GM19438 (cell line): ENCODE measurements around the gene DNAH5.
"Not testable (repeated sequence)": the region's sequence is repeated elsewhere in the genome, so short reads cannot be mapped to it uniquely, and the experiment has no call there.

Experiments
- ATAC-seq: cut with Tn5 transposase; IDR thresholded peaks from one replicate; pipeline ENCODE4 v1.9.1; 2021; ENCODE audit warnings: low read depth; ENCODE audit not compliant: unreplicated experiment

Gene DNAH5, protein sequence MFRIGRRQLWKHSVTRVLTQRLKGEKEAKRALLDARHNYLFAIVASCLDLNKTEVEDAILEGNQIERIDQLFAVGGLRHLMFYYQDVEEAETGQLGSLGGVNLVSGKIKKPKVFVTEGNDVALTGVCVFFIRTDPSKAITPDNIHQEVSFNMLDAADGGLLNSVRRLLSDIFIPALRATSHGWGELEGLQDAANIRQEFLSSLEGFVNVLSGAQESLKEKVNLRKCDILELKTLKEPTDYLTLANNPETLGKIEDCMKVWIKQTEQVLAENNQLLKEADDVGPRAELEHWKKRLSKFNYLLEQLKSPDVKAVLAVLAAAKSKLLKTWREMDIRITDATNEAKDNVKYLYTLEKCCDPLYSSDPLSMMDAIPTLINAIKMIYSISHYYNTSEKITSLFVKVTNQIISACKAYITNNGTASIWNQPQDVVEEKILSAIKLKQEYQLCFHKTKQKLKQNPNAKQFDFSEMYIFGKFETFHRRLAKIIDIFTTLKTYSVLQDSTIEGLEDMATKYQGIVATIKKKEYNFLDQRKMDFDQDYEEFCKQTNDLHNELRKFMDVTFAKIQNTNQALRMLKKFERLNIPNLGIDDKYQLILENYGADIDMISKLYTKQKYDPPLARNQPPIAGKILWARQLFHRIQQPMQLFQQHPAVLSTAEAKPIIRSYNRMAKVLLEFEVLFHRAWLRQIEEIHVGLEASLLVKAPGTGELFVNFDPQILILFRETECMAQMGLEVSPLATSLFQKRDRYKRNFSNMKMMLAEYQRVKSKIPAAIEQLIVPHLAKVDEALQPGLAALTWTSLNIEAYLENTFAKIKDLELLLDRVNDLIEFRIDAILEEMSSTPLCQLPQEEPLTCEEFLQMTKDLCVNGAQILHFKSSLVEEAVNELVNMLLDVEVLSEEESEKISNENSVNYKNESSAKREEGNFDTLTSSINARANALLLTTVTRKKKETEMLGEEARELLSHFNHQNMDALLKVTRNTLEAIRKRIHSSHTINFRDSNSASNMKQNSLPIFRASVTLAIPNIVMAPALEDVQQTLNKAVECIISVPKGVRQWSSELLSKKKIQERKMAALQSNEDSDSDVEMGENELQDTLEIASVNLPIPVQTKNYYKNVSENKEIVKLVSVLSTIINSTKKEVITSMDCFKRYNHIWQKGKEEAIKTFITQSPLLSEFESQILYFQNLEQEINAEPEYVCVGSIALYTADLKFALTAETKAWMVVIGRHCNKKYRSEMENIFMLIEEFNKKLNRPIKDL (N-terminal part only)

DNA sequence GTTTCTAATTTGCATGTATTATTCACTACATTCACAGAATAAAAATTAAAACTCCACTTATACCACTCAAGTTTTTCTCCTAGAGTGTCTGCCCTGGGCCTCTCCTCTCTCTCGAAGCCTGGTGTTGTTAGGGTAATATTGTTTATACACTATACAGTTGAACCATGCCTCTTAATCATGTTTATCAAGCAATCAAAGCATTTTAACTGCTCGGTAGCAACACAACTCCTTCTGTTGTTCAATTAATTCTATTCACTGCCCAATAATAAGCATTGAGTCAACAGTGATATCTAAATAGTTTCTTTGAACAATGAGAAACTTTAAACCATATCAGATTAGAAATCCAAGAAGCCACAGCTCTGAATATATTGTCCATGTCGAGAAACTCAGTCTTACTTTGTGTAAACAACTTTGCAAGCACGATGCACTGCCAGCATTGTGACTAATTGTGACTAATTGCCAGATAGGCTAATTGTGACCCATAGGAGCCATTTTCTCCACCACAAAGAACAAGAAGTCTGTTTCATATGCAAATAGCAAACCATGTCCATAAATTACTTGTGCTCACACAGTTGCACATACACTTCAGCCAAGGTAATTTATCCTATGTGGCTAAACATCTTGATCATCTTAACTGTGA, at the start of gene DNAH5:
TSS of gene DNAH5 (minus strand) at position 129 of the 640 bp plus-strand sequence. CDS start 250 bp downstream, outside the sequence.
- no peak for ATAC-seq

DNA sequence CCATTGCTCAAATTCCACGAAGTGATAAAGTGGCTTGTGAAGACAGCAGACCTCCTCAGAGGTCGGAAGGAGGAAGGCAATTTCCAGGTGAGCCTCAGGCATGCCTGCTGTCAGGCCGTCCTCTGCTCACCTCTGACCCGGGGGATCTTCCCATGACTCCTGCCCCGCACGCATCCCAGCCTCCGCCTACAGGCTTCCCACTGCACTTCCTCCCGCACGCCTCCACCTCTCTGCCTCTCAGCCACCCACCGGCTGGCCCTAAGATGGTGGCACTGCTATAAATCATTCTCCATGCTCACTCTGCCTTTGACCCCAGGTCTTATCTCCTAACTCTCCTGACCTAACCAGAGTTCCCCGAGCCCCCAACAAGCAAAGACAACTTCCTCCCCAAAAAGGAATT, 49.4 kb upstream of the DNAH5 start:
- ATAC-seq: no peak

DNA sequence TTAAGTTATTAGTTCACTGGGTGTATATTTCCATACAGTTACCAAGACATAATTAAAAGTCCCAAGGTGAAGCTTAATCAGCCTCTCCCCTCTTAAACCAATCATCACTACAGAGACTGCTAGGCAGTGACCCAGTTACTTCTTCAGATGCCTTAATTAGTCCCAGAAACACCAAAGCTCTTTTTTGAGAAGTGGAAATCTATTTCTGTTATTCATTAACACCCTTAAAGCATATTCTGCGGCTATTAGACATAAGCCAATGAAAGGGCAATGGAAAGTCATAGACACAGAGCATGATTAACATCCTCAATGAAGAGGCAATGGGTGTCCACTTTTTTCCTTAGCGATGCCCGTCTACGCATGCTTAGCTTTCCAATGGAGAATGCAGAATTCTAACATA, 48.3 kb upstream of the DNAH5 start:
- ATAC-seq: no peak

DNA sequence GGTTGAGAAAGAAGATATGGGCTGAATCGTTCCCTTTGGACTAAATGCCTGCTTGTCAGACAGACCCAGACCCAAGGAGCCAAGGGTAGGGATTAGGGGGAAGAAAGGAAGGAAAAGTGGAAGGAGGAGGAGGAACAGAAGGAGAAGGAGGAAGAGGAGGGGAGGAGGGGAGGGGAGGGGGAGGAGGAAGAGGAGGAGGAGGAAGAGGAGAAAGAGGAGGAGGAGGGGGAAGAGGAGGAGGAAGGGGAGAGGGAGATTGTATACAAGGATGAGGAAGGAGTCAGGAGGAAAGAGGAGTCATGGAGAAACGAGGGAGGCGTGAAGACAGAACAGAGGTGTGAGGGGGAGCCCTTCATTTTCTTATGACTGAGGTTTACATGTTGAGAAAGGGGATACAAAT, 46.9 kb upstream of the DNAH5 start:
- no peak for ATAC-seq

DNA sequence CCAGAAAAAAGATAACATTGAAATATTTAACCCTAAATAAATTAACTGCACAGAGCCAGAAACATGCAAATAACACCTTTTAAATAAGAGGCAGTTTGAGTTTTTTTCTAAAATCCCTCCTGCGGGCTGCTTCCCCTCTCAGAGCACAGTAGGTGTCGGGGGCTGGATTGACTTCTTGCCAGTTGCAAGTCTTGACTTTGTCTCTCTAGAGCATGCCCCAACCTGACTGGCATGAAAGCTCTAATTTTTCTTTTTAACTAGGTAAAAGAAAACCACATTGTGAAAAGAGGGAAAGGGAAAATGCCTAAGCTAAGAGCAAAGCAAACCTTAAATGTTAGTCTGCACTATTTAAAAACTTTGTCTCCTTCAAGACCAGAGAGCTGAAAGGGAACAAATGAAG, 46.4 kb upstream of the DNAH5 start:
- ATAC-seq: no peak

DNA sequence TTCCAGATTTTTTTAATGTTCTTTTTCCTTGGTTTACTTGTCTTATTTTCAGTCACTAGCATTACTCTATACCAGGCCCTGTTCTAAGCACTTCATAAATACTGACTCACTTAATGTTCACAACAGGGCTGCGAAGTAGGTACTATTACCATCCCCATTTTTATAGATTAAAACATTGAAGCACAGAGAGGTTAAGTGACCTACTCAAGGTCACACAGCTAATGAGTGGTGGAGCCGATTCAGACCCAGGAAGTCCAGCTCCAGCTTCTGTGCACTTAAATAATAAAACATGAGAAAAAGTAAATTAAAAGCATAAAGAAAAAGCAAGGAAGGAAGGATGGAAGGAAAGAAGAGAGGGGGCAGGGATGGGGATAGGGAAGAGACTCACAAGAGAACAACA, 45.3 kb upstream of the DNAH5 start:
- ATAC-seq: no peak

DNA sequence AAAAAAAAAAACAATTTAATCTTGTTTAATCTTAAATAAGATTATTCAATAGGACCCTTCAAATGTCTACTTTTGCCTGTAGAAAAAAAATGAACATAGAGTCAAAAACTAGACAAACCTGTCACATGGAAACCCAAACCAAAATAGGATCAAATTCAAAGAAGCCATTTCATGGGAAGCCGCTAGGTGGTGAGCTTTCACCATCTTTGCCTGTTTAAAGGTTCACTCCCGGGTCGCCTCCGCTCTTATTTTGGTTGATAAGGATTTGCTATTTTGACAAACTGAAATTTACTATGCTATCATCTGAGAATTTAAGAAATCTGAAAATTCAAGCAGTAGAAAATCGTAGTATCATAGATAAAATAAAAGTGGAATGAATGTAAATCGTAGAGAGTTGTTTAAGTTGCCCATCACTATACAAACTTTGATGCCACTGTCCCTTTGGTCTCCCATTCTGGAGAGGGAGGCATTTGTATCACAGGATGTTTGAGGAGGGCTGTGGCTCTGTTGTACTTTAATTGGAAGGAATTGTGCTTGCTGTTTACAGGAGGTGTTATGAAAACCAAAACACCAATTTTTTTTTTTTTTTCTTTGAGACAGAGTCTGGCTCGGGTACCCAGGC, 43.5 kb upstream of the DNAH5 start:
- peak; percentile 67 for ATAC-seq

DNA sequence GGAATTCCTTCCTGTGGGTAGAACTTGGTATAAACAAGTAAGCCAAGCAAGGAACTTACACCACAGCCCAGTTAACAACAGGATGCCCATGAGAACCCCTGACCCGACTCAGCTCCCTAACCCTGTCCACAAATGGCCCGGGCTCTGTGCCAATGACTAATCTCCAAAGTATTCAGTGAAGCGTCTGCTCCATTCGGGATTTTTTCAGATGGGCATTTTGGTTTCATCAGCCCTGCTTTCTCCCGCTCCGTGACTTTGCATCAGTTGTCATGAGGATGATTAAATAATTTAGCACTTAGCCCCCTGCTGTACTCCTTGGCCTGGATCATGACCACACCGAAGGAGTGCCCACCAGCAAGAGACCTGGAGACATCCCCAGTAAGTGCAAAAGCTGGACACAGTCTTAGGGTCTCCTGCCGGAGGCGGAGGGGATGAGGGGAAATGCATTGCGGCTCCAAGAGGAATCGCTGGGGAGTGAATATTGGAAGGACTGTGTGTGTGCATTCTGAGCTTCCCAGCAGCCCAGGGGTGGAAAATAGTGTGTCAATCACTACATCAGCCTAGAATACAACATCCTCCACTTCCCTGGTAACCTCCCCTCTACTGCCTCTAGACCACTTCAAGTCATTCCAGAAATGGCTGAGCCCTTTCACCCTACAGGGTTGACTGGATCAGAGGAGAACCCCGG, 41.4 kb upstream of the DNAH5 start:
- no peak for ATAC-seq

DNA sequence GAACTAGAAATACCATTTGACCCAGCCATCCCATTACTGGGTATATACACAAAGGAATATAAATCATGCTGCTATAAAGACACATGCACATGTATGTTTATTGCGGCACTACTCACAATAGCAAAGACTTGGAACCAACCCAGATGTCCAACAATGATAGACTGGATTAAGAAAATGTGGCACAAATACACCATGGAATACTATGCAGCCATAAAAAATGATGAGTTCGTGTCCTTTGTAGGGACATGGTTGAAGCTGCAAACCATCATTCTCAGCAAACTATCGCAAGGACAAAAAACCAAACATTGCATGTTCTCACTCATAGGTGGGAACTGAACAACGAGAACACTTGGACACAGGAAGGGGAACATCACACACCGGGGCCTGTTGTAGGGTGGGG, 40.4 kb upstream of the DNAH5 start:
- ATAC-seq: not testable (repeated sequence)

DNA sequence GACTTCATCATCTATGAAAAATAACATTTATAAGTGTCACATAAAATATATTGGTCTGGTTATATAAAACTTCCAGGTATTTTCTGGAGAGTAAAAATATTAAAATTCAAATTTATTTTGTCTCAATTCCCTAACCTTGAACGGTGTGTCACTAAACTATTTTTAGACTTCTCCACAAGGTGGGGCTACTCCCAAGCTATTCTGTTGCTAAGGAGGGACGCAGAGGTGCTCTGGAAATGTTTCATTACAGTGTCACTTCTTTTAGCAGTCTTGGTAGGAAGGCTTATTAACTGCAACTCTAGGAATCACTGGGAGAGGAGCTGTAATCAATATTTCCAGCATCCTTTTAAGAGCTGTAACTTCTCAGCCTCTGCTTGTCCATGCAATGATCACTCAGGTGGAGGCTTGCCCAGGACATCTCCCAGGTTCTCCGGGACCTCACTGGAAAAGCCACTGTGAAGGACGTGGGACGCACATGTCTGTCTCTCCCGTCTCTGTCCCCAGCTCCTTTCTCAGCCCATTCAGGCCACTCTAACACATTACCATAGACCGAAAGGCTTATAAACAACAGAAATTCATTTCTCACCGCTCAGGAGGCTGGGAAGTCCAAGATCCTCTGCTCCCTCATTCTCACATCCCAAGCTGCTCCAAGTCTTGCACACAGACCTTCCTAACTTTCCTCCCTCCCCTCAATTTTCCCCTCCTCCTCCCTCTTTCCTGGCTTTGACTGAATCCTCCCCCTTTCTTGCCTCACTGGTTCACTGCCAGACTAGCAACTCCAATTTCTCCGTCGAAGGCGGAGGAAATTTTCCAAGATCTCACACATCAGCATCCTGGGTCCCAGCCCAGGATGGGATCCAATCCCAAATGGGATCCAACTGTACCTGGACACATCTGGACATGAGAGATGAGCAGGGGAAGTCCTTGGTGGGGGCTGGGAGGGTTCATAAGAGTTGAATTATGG, 32.7 kb upstream of the DNAH5 start:
- ATAC-seq: no peak

DNA sequence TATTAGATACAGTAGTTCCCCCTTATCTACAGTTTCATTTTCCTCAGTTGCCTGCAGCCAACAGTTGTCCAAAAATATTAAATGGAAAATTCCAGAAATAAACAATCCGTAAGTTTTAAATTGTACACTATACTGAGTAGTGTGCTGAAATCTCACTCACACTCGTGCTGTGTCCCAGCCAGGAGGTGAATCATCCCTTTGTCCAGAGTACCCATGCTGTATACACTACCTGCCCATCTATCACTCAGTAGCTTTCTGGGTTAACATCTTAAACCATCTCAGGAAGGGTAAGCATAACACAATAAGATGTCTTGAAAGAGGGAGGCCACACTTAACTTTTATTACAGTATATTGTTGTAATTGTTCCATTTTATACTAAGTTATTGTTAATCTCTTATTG, 31.7 kb upstream of the DNAH5 start:
- no peak for ATAC-seq

DNA sequence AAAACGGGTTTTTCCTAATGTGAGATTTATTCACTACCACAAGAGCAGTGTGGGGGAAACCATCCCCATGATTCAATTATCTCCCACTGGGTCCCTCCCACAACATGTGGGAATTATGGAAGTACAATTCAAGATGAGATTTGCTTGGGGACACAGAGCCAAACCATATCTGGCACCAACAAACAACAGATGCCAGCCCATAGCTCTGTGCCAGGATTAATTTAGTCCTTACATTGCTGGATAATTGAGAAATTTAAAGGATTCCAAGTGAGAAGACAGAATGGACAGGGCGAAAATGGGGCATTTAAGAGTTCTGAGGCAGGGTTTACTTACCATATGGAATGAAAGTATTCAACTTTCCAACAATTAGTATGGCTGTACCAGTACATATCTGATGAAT, 30.8 kb upstream of the DNAH5 start:
- ATAC-seq: no peak

DNA sequence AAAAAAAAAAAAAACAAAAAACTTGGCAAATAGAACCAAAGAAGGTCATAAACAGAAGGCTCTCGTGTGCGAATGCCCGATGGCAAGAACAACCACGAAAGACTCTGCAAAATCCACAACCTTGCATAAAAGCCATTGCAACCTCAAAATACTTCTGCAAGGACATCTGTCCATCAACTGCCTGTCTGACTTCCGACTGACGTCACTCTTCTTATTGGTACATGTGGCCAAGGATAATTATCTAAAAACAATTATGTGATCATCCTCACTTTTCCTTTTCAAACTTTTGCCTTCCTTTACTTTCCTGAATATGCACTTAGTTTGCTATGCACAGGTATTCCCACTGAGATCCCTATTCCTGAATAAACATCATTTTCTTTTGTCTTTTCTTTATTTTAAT, 29.2 kb upstream of the DNAH5 start:
- ATAC-seq: no peak

DNA sequence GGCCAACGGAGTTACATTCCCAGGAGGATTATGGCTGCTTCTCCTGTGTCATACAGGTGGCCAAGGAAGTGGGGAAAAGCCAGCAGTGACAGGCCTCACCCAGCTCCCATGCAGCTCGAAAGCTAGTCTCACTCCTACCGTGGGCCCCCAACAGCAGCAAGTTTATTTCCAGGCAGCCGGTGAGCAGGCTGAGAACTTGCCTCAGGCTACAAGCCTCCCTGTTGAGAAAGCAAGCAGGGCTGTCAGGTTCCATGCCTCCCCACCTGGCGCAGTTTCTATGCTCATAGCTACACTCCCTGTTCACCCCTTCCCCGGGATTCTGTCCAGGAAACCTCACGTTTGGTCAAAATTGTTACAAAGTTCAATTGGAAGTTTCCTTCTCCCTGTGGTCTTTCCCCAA, 27.5 kb upstream of the DNAH5 start:
- ATAC-seq: no peak

DNA sequence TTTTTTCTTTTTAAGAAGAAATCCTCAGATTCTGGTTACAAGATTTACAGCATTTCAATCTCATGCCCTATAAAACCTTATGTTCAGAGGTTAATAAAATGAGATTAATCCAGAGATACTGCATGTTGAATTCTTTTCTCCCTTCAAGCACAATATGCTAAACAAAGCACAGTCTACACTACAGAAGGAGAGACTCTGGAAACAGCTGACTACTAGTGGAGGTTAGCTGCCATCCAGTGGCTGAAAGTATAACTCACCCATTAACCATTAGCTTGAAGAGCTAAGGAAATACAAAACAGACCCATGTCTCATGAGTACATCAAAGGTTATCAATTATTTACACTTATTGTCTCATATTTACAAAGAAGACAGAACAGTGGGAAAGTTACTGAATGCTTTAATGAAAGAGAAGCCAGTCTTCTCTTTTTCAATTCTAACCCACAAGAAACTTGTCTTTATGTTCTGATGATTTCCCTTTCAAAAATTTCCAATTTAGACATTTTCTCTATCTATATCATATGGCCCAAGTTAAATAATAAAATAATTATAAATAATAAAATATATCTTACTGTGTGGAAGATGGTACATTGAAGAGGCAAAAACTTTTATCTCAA, 12.7 kb upstream of the DNAH5 start:
- ATAC-seq: peak; percentile 91

DNA sequence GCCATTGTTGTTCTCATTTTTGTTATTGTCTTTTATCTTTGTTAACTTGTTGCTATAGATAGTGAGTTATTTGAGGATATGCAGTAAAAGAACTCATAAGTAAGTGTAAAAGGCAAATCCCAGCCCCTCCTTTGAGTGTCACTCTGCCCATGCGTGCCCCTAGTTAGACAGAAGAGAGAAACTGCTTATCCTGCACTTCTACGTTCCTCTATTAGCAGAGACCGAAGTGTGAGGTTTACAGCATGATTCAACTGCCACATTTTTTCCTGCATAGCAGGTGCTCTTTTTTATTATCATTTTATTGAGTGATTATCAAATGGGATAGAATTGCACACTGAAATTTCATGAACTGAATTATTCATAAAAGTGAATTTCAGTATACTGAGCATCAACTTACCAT, 12.0 kb upstream of the DNAH5 start:
- no peak for ATAC-seq

DNA sequence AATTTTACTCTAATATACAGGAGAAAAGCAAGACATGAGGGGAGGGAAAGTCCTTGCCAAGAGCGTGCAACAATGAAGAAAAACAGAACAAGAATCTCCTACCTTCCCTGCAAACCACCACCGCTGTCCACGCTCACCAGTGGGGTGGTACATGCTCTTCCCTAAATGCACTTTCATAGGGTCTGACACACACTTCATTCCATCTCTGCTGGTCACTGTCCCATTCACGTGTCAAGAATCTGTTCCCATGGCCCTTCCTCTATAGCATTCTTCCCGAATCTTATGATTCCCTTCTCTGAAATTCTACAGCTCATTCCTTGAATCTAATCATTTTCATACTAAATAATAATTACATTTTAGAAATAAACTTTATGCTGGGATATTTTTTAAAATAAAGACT, 11.4 kb upstream of the DNAH5 start:
- no peak for ATAC-seq

DNA sequence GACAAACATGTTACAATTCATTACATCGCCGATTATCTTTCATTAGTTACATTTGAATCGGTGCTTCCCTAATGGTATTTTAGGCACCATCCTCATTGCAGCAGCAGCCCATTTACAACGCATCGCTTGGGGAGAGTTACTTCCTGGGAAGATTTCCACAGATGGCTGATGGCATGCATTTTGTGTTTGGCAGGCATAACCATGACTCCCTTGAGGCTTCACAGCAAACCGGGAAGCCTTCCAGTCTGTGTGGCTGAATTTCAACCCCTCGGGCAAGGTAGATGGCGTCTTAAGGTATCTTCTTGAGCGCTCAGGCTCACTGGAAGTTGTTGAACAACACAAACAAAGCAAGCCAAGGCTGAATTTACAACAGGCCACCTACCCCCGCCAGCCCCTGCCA, 1.6 kb upstream of the DNAH5 start:
- ATAC-seq: no peak
